Neural progenitor cell (in vitro differentiated cells): ENCODE measurements around the gene TMEM175. TPM values are rescaled to one million over a fixed set of nuclear protein-coding genes. Genes with fewer than 3 reads are reported as not detected.

Source experiments
- DNase-seq: peaks from one replicate; pipeline ENCODE4 v3.0.0-alpha.2; 2016; ENCODE audit warnings: low spot score
- H2AFZ ChIP-seq: fragments of 200-600 bp; sonication (generic); replicated peaks from 2 replicates; pipeline ENCODE4 v1.6.1; 2016; ENCODE audit warnings: antibody characterized with exemption
- H3F3A ChIP-seq: fragments of 200-600 bp; sonication (generic); 2 replicates; pipeline ENCODE4 v1.6.1; 2016; ENCODE audit warnings: antibody characterized with exemption, low read depth
- H3K27ac ChIP-seq: fragments of 200-600 bp; sonication (generic); 2 replicates; pipeline ENCODE4 v1.5.1; 2016; ENCODE audit warnings: mild to moderate bottlenecking
- H3K27me3 ChIP-seq: fragments of 200-600 bp; sonication (generic); 2 replicates; pipeline ENCODE4 v1.6.1; 2016; ENCODE audit warnings: mild to moderate bottlenecking, moderate library complexity
- H3K36me3 ChIP-seq: fragments of 200-600 bp; sonication (generic); 2 replicates; pipeline ENCODE4 v1.5.1; 2016
- H3K4me1 ChIP-seq: fragments of 200-600 bp; sonication (generic); 2 replicates; pipeline ENCODE4 v1.6.1; 2016; ENCODE audit warnings: mixed run types
- H3K4me2 ChIP-seq: fragments of 200-600 bp; sonication (generic); 2 replicates; pipeline ENCODE4 v1.6.1; 2016
- H3K4me3 ChIP-seq: fragments of 200-600 bp; sonication (generic); 2 replicates; pipeline ENCODE4 v1.5.1; 2016
- H3K79me2 ChIP-seq: fragments of 200-600 bp; sonication (generic); 2 replicates; pipeline ENCODE4 v1.6.1; 2016; ENCODE audit warnings: low read depth
- H3K9ac ChIP-seq: fragments of 200-600 bp; sonication (generic); 2 replicates; pipeline ENCODE4 v1.6.1; 2016
- H3K9me3 ChIP-seq: fragments of 200-600 bp; sonication (generic); 2 replicates; pipeline ENCODE4 v1.5.1; 2016; ENCODE audit warnings: low read depth
- H4K20me1 ChIP-seq: fragments of 200-600 bp; sonication (generic); 2 replicates; pipeline ENCODE4 v1.6.1; 2016; ENCODE audit warnings: low read depth
- H3K27ac Mint-ChIP-seq: 3 replicates; pipeline ENCODE4 v1.8.0; 2021; ENCODE audit warnings: mixed read lengths
- H3K27me3 Mint-ChIP-seq: 2 replicates; pipeline ENCODE4 v1.8.0; 2022; ENCODE audit warnings: low read depth, mild to moderate bottlenecking, inconsistent platforms, moderate library complexity, mixed read lengths; ENCODE audit not compliant: insufficient read depth
- H3K36me3 Mint-ChIP-seq: 3 replicates; pipeline ENCODE4 v1.8.0; 2021; ENCODE audit warnings: mixed read lengths
- H3K4me1 Mint-ChIP-seq: 3 replicates; pipeline ENCODE4 v1.8.0; 2021; ENCODE audit warnings: mixed read lengths
- H3K4me3 Mint-ChIP-seq: 3 replicates; pipeline ENCODE4 v1.8.0; 2021; ENCODE audit warnings: mild to moderate bottlenecking, moderate library complexity, mixed read lengths
- H3K9me3 Mint-ChIP-seq: 3 replicates; pipeline ENCODE4 v1.8.0; 2020; ENCODE audit warnings: mixed read lengths
- EZH2 ChIP-seq: fragments of 200-600 bp; sonication (generic); IDR thresholded peaks from 2 replicates; pipeline ENCODE4 v1.6.1; 2017; ENCODE audit warnings: antibody characterized with exemption, mild to moderate bottlenecking, moderate library complexity
- EZH2phosphoT487 ChIP-seq: fragments of 200-600 bp; sonication (generic); IDR thresholded peaks from 2 replicates; pipeline ENCODE4 v1.6.1; 2017; ENCODE audit warnings: antibody characterized with exemption
- total RNA-seq: library from RNA; depleted of rRNA; stranded (reverse); fragments of >200 nt; gene quantifications from 2 replicates; pipeline ENCODE4 v1.2.3, GENCODE V29; 2015; ENCODE audit warnings: low replicate concordance
- TF ChIP-seq, protein P1 (sequence below): fragments of 200-600 bp; sonication (generic); IDR thresholded peaks from 2 replicates; pipeline ENCODE4 v1.5.1; 2017; ENCODE audit warnings: antibody characterized with exemption, mild to moderate bottlenecking

The TMEM175 gene
- total RNA-seq, 1 donor from 2014 or later, result 4.4 TPM

DNA sequence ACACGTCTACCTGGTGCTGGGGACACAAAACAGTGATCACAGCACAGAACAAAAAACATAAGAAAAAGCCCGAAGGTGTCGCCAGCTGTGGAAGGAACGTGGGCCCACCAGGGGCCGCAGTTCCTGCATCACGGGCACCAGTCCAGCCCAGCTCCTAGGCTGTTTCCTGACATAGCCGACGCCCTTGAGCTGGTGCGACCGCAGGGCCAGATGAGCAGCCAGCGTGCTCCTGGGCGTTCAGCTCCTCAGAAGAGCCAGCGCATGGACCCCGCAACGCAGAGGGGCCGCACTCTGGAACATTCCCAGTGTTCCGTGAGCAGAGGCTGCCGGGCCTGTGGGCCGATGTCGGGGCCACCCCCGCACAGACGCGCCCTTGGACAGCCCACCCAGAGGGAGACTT is 44.2 kb upstream of the TMEM175 start:
- Histone ChIP-seq H3K79me2 (no peaks in the 10 kb centered on the region), H3K4me3 (no peak overlapping the region), H3K4me2 (no peak overlapping the region), H3K4me1 (no peaks in the 10 kb centered on the region), H4K20me1 (no peaks in the 10 kb centered on the region), H3K9ac (no peak overlapping the region), H3K27me3 (no peaks in the 10 kb centered on the region), H3K9me3 (no peaks in the 10 kb centered on the region), H2AFZ (no peak overlapping the region), H3K36me3 (no peaks in the 10 kb centered on the region), H3K27ac (no peak overlapping the region), H3F3A (peaks cover 7% of the 10 kb centered on the region)
- Mint-ChIP-seq H3K4me3 (no peak overlapping the region), H3K27ac (peak overlapping the region; percentile 74), H3K4me1 (no peaks in the 10 kb centered on the region), H3K27me3 (peaks cover 4% of the 10 kb centered on the region), H3K9me3 (peaks cover 5% of the 10 kb centered on the region), H3K36me3 (peaks cover 16% of the 10 kb centered on the region)
- DNase-seq, result no peak
- TF ChIP-seq EZH2 (no peak), EZH2phosphoT487 (no peak)
- TF ChIP-seq, protein P1, sequence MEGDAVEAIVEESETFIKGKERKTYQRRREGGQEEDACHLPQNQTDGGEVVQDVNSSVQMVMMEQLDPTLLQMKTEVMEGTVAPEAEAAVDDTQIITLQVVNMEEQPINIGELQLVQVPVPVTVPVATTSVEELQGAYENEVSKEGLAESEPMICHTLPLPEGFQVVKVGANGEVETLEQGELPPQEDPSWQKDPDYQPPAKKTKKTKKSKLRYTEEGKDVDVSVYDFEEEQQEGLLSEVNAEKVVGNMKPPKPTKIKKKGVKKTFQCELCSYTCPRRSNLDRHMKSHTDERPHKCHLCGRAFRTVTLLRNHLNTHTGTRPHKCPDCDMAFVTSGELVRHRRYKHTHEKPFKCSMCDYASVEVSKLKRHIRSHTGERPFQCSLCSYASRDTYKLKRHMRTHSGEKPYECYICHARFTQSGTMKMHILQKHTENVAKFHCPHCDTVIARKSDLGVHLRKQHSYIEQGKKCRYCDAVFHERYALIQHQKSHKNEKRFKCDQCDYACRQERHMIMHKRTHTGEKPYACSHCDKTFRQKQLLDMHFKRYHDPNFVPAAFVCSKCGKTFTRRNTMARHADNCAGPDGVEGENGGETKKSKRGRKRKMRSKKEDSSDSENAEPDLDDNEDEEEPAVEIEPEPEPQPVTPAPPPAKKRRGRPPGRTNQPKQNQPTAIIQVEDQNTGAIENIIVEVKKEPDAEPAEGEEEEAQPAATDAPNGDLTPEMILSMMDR, result no peak

DNA sequence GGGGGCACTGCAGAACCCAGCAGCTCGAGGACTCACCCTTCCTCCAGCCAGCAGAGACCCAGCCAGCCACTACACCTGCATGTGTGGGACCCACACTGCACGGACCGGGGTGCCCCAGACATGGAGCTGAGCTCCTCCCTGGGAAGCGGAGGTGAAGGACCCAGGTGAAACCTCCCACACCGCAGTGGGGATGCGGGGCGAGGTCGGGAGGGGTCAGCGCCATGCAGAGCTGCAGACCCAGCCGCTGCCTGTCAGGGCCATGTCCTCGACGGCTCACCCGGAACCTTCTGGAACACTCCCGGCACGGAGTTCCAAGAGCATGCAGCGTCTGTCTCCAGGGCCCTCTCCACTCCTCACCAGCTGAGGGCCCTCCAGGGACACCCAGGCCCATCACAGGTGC is 42.7 kb upstream of the TMEM175 start:
- Histone ChIP-seq H3K9ac (no peak overlapping the region), H3K9me3 (no peaks in the 10 kb centered on the region)
- TF ChIP-seq EZH2phosphoT487 (no peak), EZH2 (no peak)
- TF ChIP-seq, protein P1, result no peak

GRCh38 chr4:890036-890695 is 42.1 kb upstream of the TMEM175 start:
- no peaks in the 10 kb centered on the region for H3K9me3 ChIP-seq
- H3K27me3 ChIP-seq, result no peaks in the 10 kb centered on the region
- no peaks in the 10 kb centered on the region for H4K20me1 ChIP-seq
- H3K36me3 ChIP-seq, result no peaks in the 10 kb centered on the region
- no peak overlapping the region for H3K4me2 ChIP-seq
- no peak overlapping the region for H3K9ac ChIP-seq
- TF ChIP-seq, protein P1, result no peak
- TF ChIP-seq EZH2phosphoT487, result no peak
- H3F3A ChIP-seq, result peaks cover 7% of the 10 kb centered on the region
- H3K27me3 Mint-ChIP-seq, result peaks cover 4% of the 10 kb centered on the region
- no peaks in the 10 kb centered on the region for H3K4me1 ChIP-seq
- no peak overlapping the region for H3K4me3 ChIP-seq
- DNase-seq, result no peak
- no peak overlapping the region for H2AFZ ChIP-seq
- H3K9me3 Mint-ChIP-seq, result peaks cover 5% of the 10 kb centered on the region
- no peak overlapping the region for H3K4me3 Mint-ChIP-seq
- H3K79me2 ChIP-seq, result no peaks in the 10 kb centered on the region
- H3K27ac ChIP-seq, result no peak overlapping the region
- H3K36me3 Mint-ChIP-seq, result peaks cover 16% of the 10 kb centered on the region
- no peaks in the 10 kb centered on the region for H3K4me1 Mint-ChIP-seq
- H3K27ac Mint-ChIP-seq, result no peak overlapping the region

More for the DNA sequence above, 42.7 kb upstream of the TMEM175 start:
- Histone ChIP-seq H4K20me1 (no peaks in the 10 kb centered on the region), H3K27ac (no peak overlapping the region), H3K4me1 (no peaks in the 10 kb centered on the region), H3K79me2 (no peaks in the 10 kb centered on the region), H2AFZ (no peak overlapping the region), H3K36me3 (no peaks in the 10 kb centered on the region), H3K4me2 (no peak overlapping the region), H3F3A (peaks cover 7% of the 10 kb centered on the region), H3K4me3 (no peak overlapping the region), H3K27me3 (no peaks in the 10 kb centered on the region)
- no peak for DNase-seq
- H3K4me1 Mint-ChIP-seq, result no peaks in the 10 kb centered on the region
- H3K9me3 Mint-ChIP-seq, result peaks cover 5% of the 10 kb centered on the region
- H3K36me3 Mint-ChIP-seq, result peaks cover 16% of the 10 kb centered on the region
- H3K4me3 Mint-ChIP-seq, result no peak overlapping the region
- H3K27ac Mint-ChIP-seq, result no peak overlapping the region
- H3K27me3 Mint-ChIP-seq, result peaks cover 4% of the 10 kb centered on the region
